ENCODE data around the gene PLBD1. TPM values are rescaled to one million over a fixed set of nuclear protein-coding genes. Genes with fewer than 3 reads are reported as not detected.
A peak's percentile ranks its signal among the peaks of the same experiment; 100 is the strongest.

The PLBD1 gene
- total RNA-seq, 1 experiment from 2014 or later: 49.6 TPM

DNA sequence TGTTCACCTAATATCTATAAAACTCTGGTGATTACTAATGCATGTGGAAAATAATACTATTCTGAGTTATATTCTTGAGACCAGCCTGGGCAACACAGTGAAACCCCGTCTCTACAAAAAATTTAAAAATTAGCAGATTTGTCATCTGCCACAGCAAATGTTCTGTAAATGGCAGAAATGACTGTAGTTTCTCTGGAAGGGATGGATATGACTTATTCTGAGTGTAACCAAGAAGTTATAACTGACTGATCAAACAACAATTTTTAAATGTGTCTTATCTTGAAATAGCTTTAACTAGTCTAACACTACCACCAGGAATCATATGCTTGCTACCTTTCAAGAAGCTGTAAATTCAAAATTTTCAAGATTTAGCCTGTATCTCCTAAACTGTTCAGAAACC, 88.7 kb downstream of the PLBD1 start (continued):
- no peak for TF ChIP-seq NR2C2 (CRISPR knock-in tag; IDR thresholded peaks at IDR 0.05)
- TF ChIP-seq PRRX2 (CRISPR knock-in tag; IDR thresholded peaks at IDR 0.05): no peak

DNA sequence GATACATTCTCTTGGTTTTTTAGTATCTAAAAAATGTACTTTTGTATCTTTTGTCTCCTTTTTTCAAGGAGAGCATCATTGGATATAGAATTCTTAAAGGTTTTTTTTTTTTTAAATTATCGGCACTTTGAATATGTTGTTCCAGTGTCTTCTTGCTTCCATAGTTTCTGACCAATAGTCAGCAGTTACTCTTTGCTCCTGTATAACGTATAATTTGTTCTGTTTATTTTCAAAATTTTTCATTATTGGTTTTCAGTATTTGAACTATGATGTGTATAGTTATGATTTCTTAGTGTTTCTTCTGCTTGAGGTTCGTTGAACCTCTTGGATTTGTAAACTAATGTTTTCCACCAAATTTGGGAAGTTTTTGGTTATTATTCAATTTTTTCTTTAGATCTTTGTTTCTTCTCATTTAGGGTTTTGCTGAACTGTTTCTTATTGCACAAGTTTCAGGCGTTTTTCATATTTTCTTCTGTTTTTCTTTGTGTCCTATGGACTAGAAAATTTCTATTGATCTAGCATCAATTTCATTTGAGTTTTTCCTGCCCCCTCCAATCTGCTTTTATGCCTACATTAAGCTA, 93.9 kb downstream of the PLBD1 start:
- ChIA-PET POLR2A (no interaction called here), CTCF (interaction anchor here (2.4 kb wide), 1 partner anchor 20 kb away, joined by 8 read pairs; no protein-coding TSS in a partner anchor)
- DNase-seq (ENCODE audit: low spot score) (no peak), ATAC-seq (no peak)
- Mint-ChIP-seq H3K27ac (no peak overlapping the region), H3K4me1 (no peaks in the 10 kb centered on the region), H3K27me3 (ENCODE audit: low read depth) (no peaks in the 10 kb centered on the region), H3K4me3 (no peak overlapping the region), H3K36me3 (peaks cover 79% of the 10 kb centered on the region), H3K9me3 (peaks cover 43% of the 10 kb centered on the region)
- TF ChIP-seq ZNF317 (CRISPR knock-in tag; IDR thresholded peaks at IDR 0.05; ENCODE audit: borderline replicate concordance, low read depth) (peak; percentile 96), AR (CRISPR knock-in tag; IDR thresholded peaks at IDR 0.05) (no peak)

DNA sequence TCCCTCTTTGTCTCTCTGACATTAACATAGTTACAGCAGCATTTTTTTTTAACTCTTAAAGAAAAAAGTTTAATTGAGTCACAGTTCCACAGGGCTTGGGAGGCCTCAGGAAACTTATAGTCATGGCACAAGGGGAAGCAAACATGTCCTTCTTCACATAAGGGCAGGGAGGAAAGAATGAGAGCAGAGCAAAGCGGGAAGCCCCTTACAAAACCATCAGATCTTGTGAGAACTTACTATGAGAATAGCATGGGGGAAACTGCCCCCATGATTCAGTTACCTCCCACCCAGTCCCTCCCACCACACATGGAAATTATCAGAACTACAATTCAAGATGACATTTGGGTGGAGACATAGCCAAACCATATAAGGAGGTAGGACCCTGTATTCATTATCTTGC, 96.2 kb downstream of the PLBD1 start:
- Mint-ChIP-seq H3K27ac (no peak overlapping the region), H3K36me3 (peaks cover 89% of the 10 kb centered on the region), H3K4me1 (no peaks in the 10 kb centered on the region), H3K9me3 (peaks cover 43% of the 10 kb centered on the region), H3K4me3 (no peak overlapping the region), H3K27me3 (ENCODE audit: low read depth) (no peaks in the 10 kb centered on the region)
- ChIA-PET CTCF (no interaction called here), POLR2A (no interaction called here)
- ATAC-seq (no peak), DNase-seq (ENCODE audit: low spot score) (no peak)
- TF ChIP-seq ZNF532 (CRISPR knock-in tag; IDR thresholded peaks at IDR 0.05; ENCODE audit: borderline replicate concordance) (no peak), MLX (CRISPR knock-in tag; IDR thresholded peaks at IDR 0.05) (no peak), USF2 (CRISPR knock-in tag; IDR thresholded peaks at IDR 0.05) (no peak), NR3C1 (CRISPR knock-in tag; conservative IDR thresholded peaks at IDR 0.05; ENCODE audit: low read depth) (no peak), TEAD4 (CRISPR knock-in tag; IDR thresholded peaks at IDR 0.05) (no peak), TP53 (CRISPR knock-in tag; IDR thresholded peaks at IDR 0.05) (no peak), ERG (CRISPR knock-in tag; IDR thresholded peaks at IDR 0.05) (no peak), SOX15 (CRISPR knock-in tag; IDR thresholded peaks at IDR 0.05) (no peak), FOXK1 (CRISPR knock-in tag; IDR thresholded peaks at IDR 0.05) (no peak), ETV6 (CRISPR knock-in tag; IDR thresholded peaks at IDR 0.05) (no peak), KAT7 (CRISPR knock-in tag; IDR thresholded peaks at IDR 0.05; ENCODE audit: borderline replicate concordance) (no peak), ESRRA (CRISPR knock-in tag; IDR thresholded peaks at IDR 0.05; ENCODE audit: borderline replicate concordance) (no peak)
- TF ChIP-seq, protein P1, sequence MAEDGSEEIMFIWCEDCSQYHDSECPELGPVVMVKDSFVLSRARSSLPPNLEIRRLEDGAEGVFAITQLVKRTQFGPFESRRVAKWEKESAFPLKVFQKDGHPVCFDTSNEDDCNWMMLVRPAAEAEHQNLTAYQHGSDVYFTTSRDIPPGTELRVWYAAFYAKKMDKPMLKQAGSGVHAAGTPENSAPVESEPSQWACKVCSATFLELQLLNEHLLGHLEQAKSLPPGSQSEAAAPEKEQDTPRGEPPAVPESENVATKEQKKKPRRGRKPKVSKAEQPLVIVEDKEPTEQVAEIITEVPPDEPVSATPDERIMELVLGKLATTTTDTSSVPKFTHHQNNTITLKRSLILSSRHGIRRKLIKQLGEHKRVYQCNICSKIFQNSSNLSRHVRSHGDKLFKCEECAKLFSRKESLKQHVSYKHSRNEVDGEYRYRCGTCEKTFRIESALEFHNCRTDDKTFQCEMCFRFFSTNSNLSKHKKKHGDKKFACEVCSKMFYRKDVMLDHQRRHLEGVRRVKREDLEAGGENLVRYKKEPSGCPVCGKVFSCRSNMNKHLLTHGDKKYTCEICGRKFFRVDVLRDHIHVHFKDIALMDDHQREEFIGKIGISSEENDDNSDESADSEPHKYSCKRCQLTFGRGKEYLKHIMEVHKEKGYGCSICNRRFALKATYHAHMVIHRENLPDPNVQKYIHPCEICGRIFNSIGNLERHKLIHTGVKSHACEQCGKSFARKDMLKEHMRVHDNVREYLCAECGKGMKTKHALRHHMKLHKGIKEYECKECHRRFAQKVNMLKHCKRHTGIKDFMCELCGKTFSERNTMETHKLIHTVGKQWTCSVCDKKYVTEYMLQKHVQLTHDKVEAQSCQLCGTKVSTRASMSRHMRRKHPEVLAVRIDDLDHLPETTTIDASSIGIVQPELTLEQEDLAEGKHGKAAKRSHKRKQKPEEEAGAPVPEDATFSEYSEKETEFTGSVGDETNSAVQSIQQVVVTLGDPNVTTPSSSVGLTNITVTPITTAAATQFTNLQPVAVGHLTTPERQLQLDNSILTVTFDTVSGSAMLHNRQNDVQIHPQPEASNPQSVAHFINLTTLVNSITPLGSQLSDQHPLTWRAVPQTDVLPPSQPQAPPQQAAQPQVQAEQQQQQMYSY (CRISPR knock-in tag; IDR thresholded peaks at IDR 0.05): no peak
- TF ChIP-seq, protein P2, sequence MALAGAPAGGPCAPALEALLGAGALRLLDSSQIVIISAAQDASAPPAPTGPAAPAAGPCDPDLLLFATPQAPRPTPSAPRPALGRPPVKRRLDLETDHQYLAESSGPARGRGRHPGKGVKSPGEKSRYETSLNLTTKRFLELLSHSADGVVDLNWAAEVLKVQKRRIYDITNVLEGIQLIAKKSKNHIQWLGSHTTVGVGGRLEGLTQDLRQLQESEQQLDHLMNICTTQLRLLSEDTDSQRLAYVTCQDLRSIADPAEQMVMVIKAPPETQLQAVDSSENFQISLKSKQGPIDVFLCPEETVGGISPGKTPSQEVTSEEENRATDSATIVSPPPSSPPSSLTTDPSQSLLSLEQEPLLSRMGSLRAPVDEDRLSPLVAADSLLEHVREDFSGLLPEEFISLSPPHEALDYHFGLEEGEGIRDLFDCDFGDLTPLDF (CRISPR knock-in tag; IDR thresholded peaks at IDR 0.05): no peak

All from WTC11 (cell line).